NT2/D1 (cell line): ENCODE results near the gene MYLK.

ENCODE experiments used
- DNase-seq: peaks from one replicate; pipeline ENCODE4 v3.0.0-alpha.2; 2011; ENCODE audit warnings: low read depth, low spot score
- H3K27me3 ChIP-seq: 2 replicates; pipeline ENCODE4 v1.6.0; 2011; ENCODE audit warnings: mild to moderate bottlenecking; ENCODE audit not compliant: insufficient read length, insufficient read depth
- H3K36me3 ChIP-seq: 2 replicates; pipeline ENCODE4 v1.6.1; 2011; ENCODE audit warnings: mild to moderate bottlenecking, low read length, mixed read lengths; ENCODE audit not compliant: insufficient read depth, insufficient read length
- H3K4me1 ChIP-seq: 2 replicates; pipeline ENCODE4 v1.5.1; 2011; ENCODE audit not compliant: insufficient read depth, insufficient read length
- H3K4me3 ChIP-seq: 2 replicates; pipeline ENCODE4 v1.5.1; 2011; ENCODE audit warnings: low read depth; ENCODE audit not compliant: insufficient read length
- H3K9ac ChIP-seq: 2 replicates; pipeline ENCODE4 v1.6.0; 2011; ENCODE audit warnings: low read depth; ENCODE audit not compliant: insufficient read length
- H3K9me3 ChIP-seq: 2 replicates; pipeline ENCODE4 v1.5.1; 2011; ENCODE audit warnings: mild to moderate bottlenecking, low read length; ENCODE audit not compliant: insufficient read depth
- SUZ12 ChIP-seq: IDR thresholded peaks from 2 replicates; pipeline ENCODE4 v1.6.1; 2011; ENCODE audit not compliant: insufficient read length, insufficient read depth; ENCODE audit errors: extremely low read depth
- YY1 ChIP-seq: IDR thresholded peaks from 2 replicates; pipeline ENCODE4 v1.6.1; 2011; ENCODE audit not compliant: insufficient read length, insufficient read depth
- ZNF274 ChIP-seq: IDR thresholded peaks from 2 replicates; pipeline ENCODE4 v1.6.1; 2011; ENCODE audit warnings: mild to moderate bottlenecking, low read depth, low read length

Gene MYLK

DNA sequence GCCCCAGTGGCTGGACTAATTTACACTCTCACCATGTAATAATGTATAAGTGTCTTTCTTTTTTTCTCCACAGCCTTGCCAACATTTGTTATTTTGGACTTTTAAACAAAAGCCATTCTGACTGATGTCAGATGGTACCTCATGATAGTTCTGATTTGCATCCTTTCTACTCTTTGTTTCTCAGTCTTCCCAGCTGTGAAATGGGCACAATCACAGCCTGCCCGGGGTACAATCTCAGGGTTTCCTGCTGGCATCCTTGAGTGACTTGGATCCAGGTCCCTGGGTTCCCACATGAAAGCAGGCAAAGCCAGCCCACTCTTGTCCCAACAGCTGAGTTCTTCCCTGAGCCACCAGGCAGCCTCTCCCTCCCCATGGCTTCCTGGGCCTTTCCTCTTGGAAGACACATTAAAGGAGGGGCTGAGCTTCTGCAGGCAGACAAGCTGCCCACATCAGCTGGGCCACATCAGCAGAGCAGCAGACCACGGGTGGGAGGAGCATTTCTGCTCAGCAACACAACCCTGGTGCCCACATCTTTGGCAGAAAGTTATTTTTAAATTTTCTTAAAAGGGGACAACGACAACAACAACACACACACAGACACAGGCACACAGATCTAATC is 82.0 kb downstream of the MYLK start:
- DNase-seq: no peak
- peaks cover 6% of the 10 kb centered on the region for H3K4me1 ChIP-seq
- TF ChIP-seq YY1: no peak
- no peak for TF ChIP-seq SUZ12
- no peak for TF ChIP-seq ZNF274
- H3K27me3 ChIP-seq: no peaks in the 10 kb centered on the region
- no peak overlapping the region for H3K9ac ChIP-seq
- H3K9me3 ChIP-seq: no peaks in the 10 kb centered on the region
- H3K4me3 ChIP-seq: no peak overlapping the region
- peaks cover 3% of the 10 kb centered on the region for H3K36me3 ChIP-seq

DNA sequence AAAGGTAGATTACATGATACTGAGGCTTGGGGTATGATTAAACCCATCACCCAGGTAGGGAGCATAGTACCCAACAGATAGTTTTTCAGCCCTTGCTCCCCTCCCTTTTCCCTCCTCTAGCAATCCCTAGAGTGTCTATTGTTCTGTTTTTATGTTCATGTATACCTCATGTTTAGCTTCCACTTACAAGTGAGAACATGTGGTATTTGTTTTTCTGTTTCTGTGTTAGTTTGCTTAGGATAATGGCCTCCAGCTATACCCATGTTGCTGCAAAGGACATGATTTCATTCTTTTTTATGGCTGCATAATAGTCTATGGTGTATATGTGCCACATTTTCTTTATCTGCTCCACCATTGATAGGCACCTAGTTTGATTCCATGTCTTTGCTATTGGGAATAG is 82.7 kb downstream of the MYLK start:
- peaks cover 3% of the 10 kb centered on the region for H3K36me3 ChIP-seq
- H3K9me3 ChIP-seq: no peaks in the 10 kb centered on the region
- TF ChIP-seq YY1 (no peak), SUZ12 (no peak), ZNF274 (no peak)
- peaks cover 6% of the 10 kb centered on the region for H3K4me1 ChIP-seq
- no peak for DNase-seq
- no peak overlapping the region for H3K9ac ChIP-seq
- no peaks in the 10 kb centered on the region for H3K27me3 ChIP-seq
- no peak overlapping the region for H3K4me3 ChIP-seq

DNA sequence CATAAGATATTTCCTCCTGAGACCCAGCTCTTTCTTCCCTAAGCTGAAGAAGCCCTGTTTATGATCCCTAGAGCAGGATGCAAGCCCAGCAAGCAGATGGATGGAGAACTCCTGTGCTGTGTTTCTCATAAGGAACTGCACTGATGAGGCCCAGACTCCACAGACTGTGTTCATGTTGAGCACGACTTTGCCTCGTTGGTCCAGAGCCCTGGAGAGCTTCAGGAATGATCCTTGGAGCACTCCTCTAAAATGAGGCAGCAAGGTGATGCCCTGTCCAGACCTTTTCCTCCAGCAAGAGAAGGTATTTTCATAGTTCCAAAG is 83.8 kb downstream of the MYLK start:
- no peak for DNase-seq
- no peak for TF ChIP-seq YY1
- no peak for TF ChIP-seq ZNF274
- no peak for TF ChIP-seq SUZ12
- H3K36me3 ChIP-seq: peaks cover 3% of the 10 kb centered on the region
- H3K27me3 ChIP-seq: no peaks in the 10 kb centered on the region
- no peaks in the 10 kb centered on the region for H3K9me3 ChIP-seq
- H3K9ac ChIP-seq: no peak overlapping the region
- no peak overlapping the region for H3K4me3 ChIP-seq
- H3K4me1 ChIP-seq: peaks cover 6% of the 10 kb centered on the region

DNA sequence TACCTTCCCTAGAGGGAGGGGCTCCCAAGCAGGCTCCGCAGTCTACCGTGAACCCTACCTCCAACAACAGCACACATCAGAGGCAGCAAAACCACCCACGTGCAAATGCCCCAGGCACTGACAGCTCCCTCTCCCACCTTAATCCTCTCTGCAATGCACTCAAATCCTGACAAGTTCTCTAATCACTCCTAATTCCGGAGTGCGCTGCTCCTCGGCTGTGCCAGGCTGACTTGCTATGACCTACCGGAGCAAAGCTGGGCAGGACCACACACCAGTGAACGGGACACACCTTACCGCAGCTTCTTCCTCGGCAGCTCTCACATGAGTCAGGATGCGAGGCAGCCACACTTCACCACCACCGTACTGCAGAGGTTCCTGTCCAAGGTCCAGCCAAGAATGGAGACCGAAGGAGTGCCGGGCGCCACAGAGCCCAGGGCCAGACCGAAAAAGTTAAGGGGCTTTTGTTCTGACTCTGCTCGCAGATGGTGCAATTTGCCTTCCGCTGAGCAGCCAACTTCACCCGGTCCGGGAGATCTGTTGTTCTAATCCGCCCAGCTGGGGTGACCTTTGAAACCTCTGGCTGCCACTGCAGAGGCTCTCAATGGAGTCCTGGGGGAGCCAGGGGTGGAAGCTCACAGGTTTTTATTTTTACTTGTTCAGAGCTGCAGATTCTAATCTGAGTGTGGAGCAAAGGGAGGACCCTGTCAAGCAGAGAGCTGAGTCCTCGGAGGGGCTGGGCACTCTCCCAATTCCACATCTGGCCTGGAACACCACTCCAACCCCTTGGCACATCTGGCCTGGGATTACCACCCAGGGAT is 84.4 kb downstream of the MYLK start:
- peaks cover 6% of the 10 kb centered on the region for H3K4me1 ChIP-seq
- no peaks in the 10 kb centered on the region for H3K27me3 ChIP-seq
- H3K9me3 ChIP-seq: no peaks in the 10 kb centered on the region
- TF ChIP-seq ZNF274 (no peak), SUZ12 (no peak), YY1 (no peak)
- no peak for DNase-seq
- peaks cover 3% of the 10 kb centered on the region for H3K36me3 ChIP-seq
- no peak overlapping the region for H3K4me3 ChIP-seq
- H3K9ac ChIP-seq: no peak overlapping the region

DNA sequence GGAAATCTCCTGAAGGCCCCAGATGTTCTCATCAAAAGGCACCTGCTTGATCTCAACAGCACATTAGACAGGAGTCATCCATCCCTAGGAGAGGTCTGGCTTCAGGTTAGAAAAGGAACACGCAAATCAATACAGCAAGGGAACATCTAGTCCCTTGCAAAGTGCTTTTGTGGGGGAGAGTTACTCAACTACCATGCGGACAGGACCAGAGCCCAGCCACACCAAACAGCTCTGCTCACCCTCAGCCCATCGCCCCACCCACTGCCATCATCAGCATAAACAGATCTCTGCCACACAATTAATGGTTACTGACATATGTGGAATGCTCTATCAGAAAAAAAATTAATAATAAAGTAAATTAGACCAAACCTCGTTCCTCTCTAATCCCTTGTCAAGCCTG is 85.6 kb downstream of the MYLK start:
- DNase-seq: no peak

DNA sequence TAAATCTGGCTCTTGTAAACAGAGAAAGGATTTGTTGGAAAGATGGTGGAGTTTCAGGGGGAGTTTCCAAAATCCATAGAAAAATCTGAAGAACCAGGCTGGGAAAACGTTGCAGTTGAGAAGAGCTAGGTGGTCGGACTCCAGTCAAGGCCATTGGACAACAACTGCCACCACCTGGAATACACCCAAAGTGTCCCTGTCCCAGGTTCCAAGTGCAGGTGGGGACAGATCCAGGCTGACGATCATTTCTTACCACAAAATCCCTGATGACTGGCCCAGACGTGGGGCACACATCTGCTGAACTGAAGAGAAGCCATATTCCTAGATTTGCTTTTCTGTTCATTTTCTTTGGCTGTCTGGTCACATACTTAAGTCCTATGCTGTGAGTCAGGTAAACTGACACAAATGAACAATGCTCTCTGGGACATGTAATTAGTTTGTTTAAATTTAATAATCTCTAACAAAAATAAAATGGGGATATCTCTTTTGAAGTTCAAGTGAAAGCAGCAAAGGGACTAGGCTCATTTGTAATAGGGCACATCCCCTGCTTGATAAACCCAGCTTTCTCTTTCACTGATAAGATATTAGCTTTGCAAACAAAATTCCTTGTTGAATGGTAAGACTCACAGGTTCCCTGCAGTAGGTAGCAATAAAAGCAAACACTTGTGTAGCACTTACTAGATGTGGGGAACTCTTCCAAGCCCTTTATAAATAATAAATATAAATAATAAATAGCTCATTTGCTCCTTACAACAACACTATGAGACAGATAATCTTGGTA is 88.5 kb downstream of the MYLK start:
- H3K27me3 ChIP-seq: no peaks in the 10 kb centered on the region
- no peaks in the 10 kb centered on the region for H3K36me3 ChIP-seq
- H3K4me1 ChIP-seq: peaks cover 6% of the 10 kb centered on the region
- DNase-seq: no peak
- no peak overlapping the region for H3K9ac ChIP-seq
- H3K4me3 ChIP-seq: no peak overlapping the region
- H3K9me3 ChIP-seq: no peaks in the 10 kb centered on the region
- TF ChIP-seq YY1 (no peak), ZNF274 (no peak), SUZ12 (no peak)

More for the DNA sequence above, 85.6 kb downstream of the MYLK start:
- no peak for TF ChIP-seq SUZ12
- TF ChIP-seq YY1: no peak
- TF ChIP-seq ZNF274: no peak
- no peak overlapping the region for H3K9ac ChIP-seq
- peaks cover 6% of the 10 kb centered on the region for H3K4me1 ChIP-seq
- no peaks in the 10 kb centered on the region for H3K9me3 ChIP-seq
- H3K27me3 ChIP-seq: no peaks in the 10 kb centered on the region
- H3K36me3 ChIP-seq: peaks cover 3% of the 10 kb centered on the region
- H3K4me3 ChIP-seq: no peak overlapping the region

DNA sequence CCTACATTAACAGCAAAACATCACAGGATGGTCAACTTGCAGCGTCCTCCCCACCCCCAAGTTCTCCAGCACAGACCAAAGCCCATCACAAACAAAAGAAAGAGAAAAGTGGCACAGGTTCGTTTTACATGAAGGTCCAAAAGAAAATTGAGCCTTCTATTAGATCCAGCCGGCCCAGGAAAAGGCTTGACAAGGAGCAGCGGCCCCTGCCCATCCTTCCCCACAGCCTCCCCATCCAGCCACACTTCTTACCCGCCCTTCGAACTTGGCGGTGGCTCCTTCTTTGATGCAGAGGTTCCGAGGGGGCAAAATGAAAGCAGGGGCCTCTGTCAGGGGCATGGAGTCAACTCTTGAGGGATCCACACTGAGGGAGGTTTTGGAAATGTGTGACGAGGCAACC is 90.7 kb downstream of the MYLK start:
- no peak overlapping the region for H3K9ac ChIP-seq
- H3K9me3 ChIP-seq: no peaks in the 10 kb centered on the region
- no peaks in the 10 kb centered on the region for H3K27me3 ChIP-seq
- no peaks in the 10 kb centered on the region for H3K36me3 ChIP-seq
- no peak for TF ChIP-seq YY1
- TF ChIP-seq SUZ12: no peak
- no peak for TF ChIP-seq ZNF274
- DNase-seq: no peak
- peaks cover 11% of the 10 kb centered on the region for H3K4me1 ChIP-seq
- H3K4me3 ChIP-seq: no peak overlapping the region
